ENCODE measurements around the gene CEBPB. TPM values are rescaled to one million over a fixed set of nuclear protein-coding genes. Genes with fewer than 3 reads are reported as not detected.

CEBPB gene
- polyA plus RNA-seq, 1 donor (not counting 4 experiments of a cell fraction or from before 2014, with no cell fraction given): 15.8 TPM

- H3K79me2 ChIP-seq (ENCODE audit: control insufficient read depth, insufficient read depth, low read length): peaks cover 70% of the 10 kb centered on the region
- TF ChIP-seq EZH2 (IDR thresholded peaks at IDR 0.05; ENCODE audit: low read length): no peak
- TF ChIP-seq CTCF (optimal IDR thresholded peaks at IDR 0.05 in 1 of 3, IDR thresholded peaks at IDR 0.05 in 1 of 3, conservative IDR thresholded peaks at IDR 0.05 in 1 of 3; ENCODE audit: extremely low read depth in 1 of 3, insufficient read depth in 2 of 3, low read length in 3 of 3): no peak
- peaks cover 37 to 41% of the 10 kb centered on the region in 2 experiments for H3K36me3 ChIP-seq (ENCODE audit: control insufficient read depth in 2 of 2, extremely low read depth in 1 of 2, insufficient read depth in 2 of 2, low read length in 2 of 2)
- dilution Hi-C loops (cut with MboI; ENCODE audit: extremely low pct_ligation_motif_present, low sequenced_read_pairs): no loop called here
- H4K20me1 ChIP-seq (ENCODE audit: control insufficient read depth, extremely low read depth, insufficient read depth, low read length): peaks cover 12% of the 10 kb centered on the region
- DNase-seq (ENCODE audit: low read depth, low spot score) (no peak), FAIRE-seq (no peak)
- no peaks in the 10 kb centered on the region for H3K27me3 ChIP-seq (ENCODE audit: control insufficient read depth, extremely low read depth, insufficient read depth, low read length)
- H3K4me2 ChIP-seq (ENCODE audit: control insufficient read depth, extremely low read depth, insufficient read depth, low read depth, low read length): peak overlapping the region; percentile 0
- peak overlapping the region; percentile 40 for H3K9ac ChIP-seq (ENCODE audit: control insufficient read depth, extremely low read depth, insufficient read depth, low read length)
- H3K9me3 ChIP-seq (ENCODE audit: control insufficient read depth, low read depth, low read length): no peaks in the 10 kb centered on the region
- H2AFZ ChIP-seq (ENCODE audit: control insufficient read depth, low read length): no peak overlapping the region
- no peak overlapping the region for H3K4me3 ChIP-seq (ENCODE audit: control insufficient read depth in 2 of 3, extremely low read depth in 1 of 3, insufficient read depth in 2 of 3, low read depth in 1 of 3, low read length in 3 of 3)
- H3K4me1 ChIP-seq (ENCODE audit: control insufficient read depth, extremely low read depth, insufficient read depth, low read length): peaks cover 79% of the 10 kb centered on the region
- H3K27ac ChIP-seq (ENCODE audit: control insufficient read depth, insufficient read depth, low read length): peak overlapping the region; percentile 67
- H3K9me1 ChIP-seq (ENCODE audit: control insufficient read depth, extremely low read depth, insufficient read depth, low read length): peaks cover 3% of the 10 kb centered on the region
Measured at GRCh38 chr20:50141811-50142561, 48.6 kb upstream of the CEBPB start.

- Histone ChIP-seq H3K36me3 (ENCODE audit: control insufficient read depth in 2 of 2, extremely low read depth in 1 of 2, insufficient read depth in 2 of 2, low read length in 2 of 2) (peaks cover 33 to 42% of the 10 kb centered on the region in 2 experiments), H3K9ac (ENCODE audit: control insufficient read depth, extremely low read depth, insufficient read depth, low read length) (peak overlapping the region; percentile 19), H3K79me2 (ENCODE audit: control insufficient read depth, insufficient read depth, low read length) (peaks cover 66% of the 10 kb centered on the region), H3K27ac (ENCODE audit: control insufficient read depth, insufficient read depth, low read length) (peak overlapping the region; percentile 98), H3K4me3 (ENCODE audit: control insufficient read depth in 2 of 3, extremely low read depth in 1 of 3, insufficient read depth in 2 of 3, low read depth in 1 of 3, low read length in 3 of 3) (no peak overlapping the region), H4K20me1 (ENCODE audit: control insufficient read depth, extremely low read depth, insufficient read depth, low read length) (peaks cover 9% of the 10 kb centered on the region), H3K9me3 (ENCODE audit: control insufficient read depth, low read depth, low read length) (no peaks in the 10 kb centered on the region), H2AFZ (ENCODE audit: control insufficient read depth, low read length) (no peak overlapping the region), H3K9me1 (ENCODE audit: control insufficient read depth, extremely low read depth, insufficient read depth, low read length) (peaks cover 3% of the 10 kb centered on the region), H3K27me3 (ENCODE audit: control insufficient read depth, extremely low read depth, insufficient read depth, low read length) (no peaks in the 10 kb centered on the region), H3K4me1 (ENCODE audit: control insufficient read depth, extremely low read depth, insufficient read depth, low read length) (peaks cover 80% of the 10 kb centered on the region), H3K4me2 (ENCODE audit: control insufficient read depth, extremely low read depth, insufficient read depth, low read depth, low read length) (no peak overlapping the region)
- dilution Hi-C loops (cut with MboI; ENCODE audit: extremely low pct_ligation_motif_present, low sequenced_read_pairs): no loop called here
- TF ChIP-seq CTCF (optimal IDR thresholded peaks at IDR 0.05 in 1 of 3, IDR thresholded peaks at IDR 0.05 in 1 of 3, conservative IDR thresholded peaks at IDR 0.05 in 1 of 3; ENCODE audit: extremely low read depth in 1 of 3, insufficient read depth in 2 of 3, low read length in 3 of 3): no peak
- no peak for TF ChIP-seq EZH2 (IDR thresholded peaks at IDR 0.05; ENCODE audit: low read length)
- FAIRE-seq (no peak), DNase-seq (ENCODE audit: low read depth, low spot score) (no peak)
Measured at GRCh38 chr20:50142812-50143211, 47.8 kb upstream of the CEBPB start.
